ENCODE data around the gene DNAH9. TPM values are rescaled to one million over a fixed set of nuclear protein-coding genes. Genes with fewer than 3 reads are reported as not detected.

The DNAH9 gene
- total RNA-seq, 1 experiment from 2014 or later, result 0.22 TPM

DNA sequence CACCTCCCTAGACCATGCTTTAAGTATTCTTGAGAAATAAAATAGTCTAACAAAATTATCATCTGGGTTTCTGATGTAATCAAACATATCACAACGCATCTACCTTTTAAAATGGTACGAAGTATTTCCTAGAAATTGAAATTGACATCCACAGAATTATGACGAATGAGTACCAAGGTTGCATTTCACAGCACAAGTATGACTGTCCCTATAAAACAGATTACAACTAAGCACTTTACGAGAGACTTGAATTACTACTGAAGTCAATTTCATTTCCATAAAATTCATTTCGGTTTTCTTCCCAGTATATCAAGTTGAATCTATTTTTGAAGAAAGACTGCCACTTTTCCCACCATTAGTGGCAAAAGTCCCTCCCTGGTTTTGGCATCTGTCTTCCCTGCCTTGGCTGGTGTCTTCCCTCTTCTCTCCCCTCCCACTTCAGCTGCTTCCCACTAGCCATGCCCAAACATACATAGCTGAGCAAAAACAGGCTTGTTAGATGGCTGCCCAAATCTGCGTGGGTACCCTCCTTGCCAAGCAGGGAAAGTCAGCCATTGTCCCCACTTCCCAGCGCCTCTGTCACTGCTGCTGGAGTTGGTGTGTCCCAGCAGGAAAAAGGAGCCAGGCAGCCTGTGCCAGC, 29.2 kb downstream of the DNAH9 start:
- H3K27me3 Mint-ChIP-seq (ENCODE audit: low read depth), result peaks cover 3% of the 10 kb centered on the region; the same call in 1 of the 2 replicates
- no peak overlapping the region for H2BK20ac ChIP-seq (ENCODE audit: low read depth, low read length, poor library complexity, severe bottlenecking)
- H3K27ac ChIP-seq (ENCODE audit: insufficient read length, low read depth, low read length), result no peak overlapping the region
- no peak overlapping the region for H2BK120ac ChIP-seq (ENCODE audit: low read depth, low read length, poor library complexity, severe bottlenecking)
- no peaks in the 10 kb centered on the region for H3K27me3 ChIP-seq (ENCODE audit: insufficient read depth, low read length)
- no peaks in the 10 kb centered on the region for H3K79me1 ChIP-seq (ENCODE audit: insufficient read depth, low read depth, low read length, poor library complexity, severe bottlenecking)
- no peak overlapping the region for H4K91ac ChIP-seq (ENCODE audit: insufficient read length, low read depth, low read length)
- H4K8ac ChIP-seq (replicated peaks; ENCODE audit: insufficient read length, low read depth, low read length), result no peak overlapping the region
- H3K4me3 Mint-ChIP-seq, result no peak overlapping the region
- no peak for DNase-seq
- no peak overlapping the region for H3K4ac ChIP-seq (ENCODE audit: low read depth, low read length)
- H3K9me3 ChIP-seq (ENCODE audit: control insufficient read depth, low read depth, low read length), result no peaks in the 10 kb centered on the region
- no peaks in the 10 kb centered on the region for H4K20me1 ChIP-seq (ENCODE audit: control insufficient read depth, insufficient read depth, insufficient read length)
- H2AFZ ChIP-seq (ENCODE audit: low read length), result no peak overlapping the region
- no peak overlapping the region for H3T11ph ChIP-seq (ENCODE audit: low read length)
- no peak overlapping the region for H4K5ac ChIP-seq (ENCODE audit: insufficient read length, low read depth, low read length)
- no peaks in the 10 kb centered on the region for H3K79me2 ChIP-seq (ENCODE audit: insufficient read depth, low read length)
- H3K4me1 Mint-ChIP-seq, result peaks cover 0 to 5% of the 10 kb centered on the region in 2 experiments; a peak in 1 of 4 replicates
- H3K4me1 ChIP-seq (ENCODE audit: insufficient read depth, low read length), result no peaks in the 10 kb centered on the region
- H2BK12ac ChIP-seq (ENCODE audit: insufficient read length, low read depth, low read length), result no peak overlapping the region
- no peak overlapping the region for H3K9ac ChIP-seq (ENCODE audit: extremely low read depth, insufficient read length, low read length)
- TF ChIP-seq, protein P1, sequence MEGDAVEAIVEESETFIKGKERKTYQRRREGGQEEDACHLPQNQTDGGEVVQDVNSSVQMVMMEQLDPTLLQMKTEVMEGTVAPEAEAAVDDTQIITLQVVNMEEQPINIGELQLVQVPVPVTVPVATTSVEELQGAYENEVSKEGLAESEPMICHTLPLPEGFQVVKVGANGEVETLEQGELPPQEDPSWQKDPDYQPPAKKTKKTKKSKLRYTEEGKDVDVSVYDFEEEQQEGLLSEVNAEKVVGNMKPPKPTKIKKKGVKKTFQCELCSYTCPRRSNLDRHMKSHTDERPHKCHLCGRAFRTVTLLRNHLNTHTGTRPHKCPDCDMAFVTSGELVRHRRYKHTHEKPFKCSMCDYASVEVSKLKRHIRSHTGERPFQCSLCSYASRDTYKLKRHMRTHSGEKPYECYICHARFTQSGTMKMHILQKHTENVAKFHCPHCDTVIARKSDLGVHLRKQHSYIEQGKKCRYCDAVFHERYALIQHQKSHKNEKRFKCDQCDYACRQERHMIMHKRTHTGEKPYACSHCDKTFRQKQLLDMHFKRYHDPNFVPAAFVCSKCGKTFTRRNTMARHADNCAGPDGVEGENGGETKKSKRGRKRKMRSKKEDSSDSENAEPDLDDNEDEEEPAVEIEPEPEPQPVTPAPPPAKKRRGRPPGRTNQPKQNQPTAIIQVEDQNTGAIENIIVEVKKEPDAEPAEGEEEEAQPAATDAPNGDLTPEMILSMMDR (conservative IDR thresholded peaks at IDR 0.05), result no peak
- H2BK5ac ChIP-seq (ENCODE audit: insufficient read length, low read length), result no peak overlapping the region
- H2AK5ac ChIP-seq (ENCODE audit: insufficient read length, low read length), result no peak overlapping the region
- H3K23ac ChIP-seq (ENCODE audit: insufficient read length, low read depth, low read length), result no peak overlapping the region
- no peak overlapping the region for H2BK15ac ChIP-seq (ENCODE audit: low read depth, low read length)
- H3K56ac ChIP-seq (ENCODE audit: insufficient read length, low read depth, low read length), result no peak overlapping the region
- WGBS (ENCODE audit: extremely low coverage, insufficient read length, low lambda C conversion rate), result no CpG with 5 or more reads among the region's 7 CpGs
- no peak overlapping the region for H3K4me2 ChIP-seq (ENCODE audit: insufficient read depth, insufficient read length, low read length)
- H3K36me3 Mint-ChIP-seq (ENCODE audit: insufficient read depth in 1 of 3, low read depth in 3 of 3), result no peaks in the 10 kb centered on the region
- no peak overlapping the region for H3K14ac ChIP-seq (ENCODE audit: insufficient read depth, low read length)
- no peaks in the 10 kb centered on the region for H3K23me2 ChIP-seq (ENCODE audit: insufficient read length, low read depth, low read length, poor library complexity, severe bottlenecking)
- no peak overlapping the region for H3K27ac Mint-ChIP-seq
- no peak overlapping the region for H3K18ac ChIP-seq (ENCODE audit: insufficient read length, low read depth, low read length)
- H3K9me3 Mint-ChIP-seq, result no peaks in the 10 kb centered on the region
